ENCODE data around the gene ADPRHL1.
A peak's percentile ranks its signal among the peaks of the same experiment; 100 is the strongest.
"Not testable (repeated sequence)": the region's sequence is repeated elsewhere in the genome, so short reads cannot be mapped to it uniquely, and the experiment has no call there.

Gene ADPRHL1

GRCh38 chr13:113393226-113393562 is 60.1 kb downstream of the ADPRHL1 start:
- Histone ChIP-seq H3K36me3 (ENCODE audit: insufficient read depth, low read length) (no peaks in the 10 kb centered on the region), H3F3A (ENCODE audit: low read depth) (no peaks in the 10 kb centered on the region), H4K20me1 (ENCODE audit: insufficient read depth, low read length, poor library complexity, severe bottlenecking) (no peaks in the 10 kb centered on the region), H2AFZ (ENCODE audit: low read length) (peak overlapping the region; percentile 74), H3K4me1 (ENCODE audit: insufficient read depth, low read length, poor library complexity, severe bottlenecking) (no peaks in the 10 kb centered on the region), H3K9me2 (replicated peaks; ENCODE audit: low read depth, low read length) (no peaks in the 10 kb centered on the region), H3K4me3 (ENCODE audit: low read length, poor library complexity, severe bottlenecking) (peak overlapping the region; percentile 85), H3K27me3 (ENCODE audit: insufficient read depth, low read length, poor library complexity, severe bottlenecking) (no peaks in the 10 kb centered on the region), H3K79me2 (ENCODE audit: insufficient read depth, low read length) (peaks cover 9% of the 10 kb centered on the region; the same call in 1 of the 2 replicates), H3K9me3 (ENCODE audit: insufficient read depth, low read depth, low read length) (0 out of 2 replicates have a peak, but pooled peaks cover 5% of the 10 kb centered on the region), H3K9ac (ENCODE audit: low read depth, low read length, poor library complexity, severe bottlenecking) (peak overlapping the region; percentile 78), H3K4me2 (ENCODE audit: low read depth, low read length, poor library complexity, severe bottlenecking) (peak overlapping the region; percentile 93)
- TF ChIP-seq EZH2phosphoT487 (IDR thresholded peaks at IDR 0.05; ENCODE audit: borderline replicate concordance) (no peak), CTCF (conservative IDR thresholded peaks at IDR 0.05; ENCODE audit: low read length) (no peak)

GRCh38 chr13:113390874-113391497 is 62.3 kb downstream of the ADPRHL1 start:
- Histone ChIP-seq H3K4me2 (ENCODE audit: low read depth, low read length, poor library complexity, severe bottlenecking) (no peak overlapping the region), H3K79me2 (ENCODE audit: insufficient read depth, low read length) (peaks cover 9% of the 10 kb centered on the region; the same call in 1 of the 2 replicates)

GRCh38 chr13:113389586-113389985 is 63.7 kb downstream of the ADPRHL1 start:
- not testable (repeated sequence) for H3K36me3 ChIP-seq (ENCODE audit: insufficient read depth, low read length); H2AFZ ChIP-seq (ENCODE audit: low read length); H3F3A ChIP-seq (ENCODE audit: low read depth); H3K4me3 ChIP-seq (ENCODE audit: low read length, poor library complexity, severe bottlenecking); H4K20me1 ChIP-seq (ENCODE audit: insufficient read depth, low read length, poor library complexity, severe bottlenecking); H3K9me2 ChIP-seq (replicated peaks; ENCODE audit: low read depth, low read length); H3K9ac ChIP-seq (ENCODE audit: low read depth, low read length, poor library complexity, severe bottlenecking); H3K4me1 ChIP-seq (ENCODE audit: insufficient read depth, low read length, poor library complexity, severe bottlenecking); H3K9me3 ChIP-seq (ENCODE audit: insufficient read depth, low read depth, low read length); H3K4me2 ChIP-seq (ENCODE audit: low read depth, low read length, poor library complexity, severe bottlenecking); H3K27me3 ChIP-seq (ENCODE audit: insufficient read depth, low read length, poor library complexity, severe bottlenecking); H3K79me2 ChIP-seq (ENCODE audit: insufficient read depth, low read length)

More at GRCh38 chr13:113390874-113391497, 62.3 kb downstream of the ADPRHL1 start:
- Histone ChIP-seq H3K27me3 (ENCODE audit: insufficient read depth, low read length, poor library complexity, severe bottlenecking) (no peaks in the 10 kb centered on the region), H3K36me3 (ENCODE audit: insufficient read depth, low read length) (no peaks in the 10 kb centered on the region), H3K9me3 (ENCODE audit: insufficient read depth, low read depth, low read length) (peaks cover 5% of the 10 kb centered on the region; the same call in 1 of the 2 replicates), H3K4me3 (ENCODE audit: low read length, poor library complexity, severe bottlenecking) (no peak overlapping the region), H3K9ac (ENCODE audit: low read depth, low read length, poor library complexity, severe bottlenecking) (no peak overlapping the region), H3K4me1 (ENCODE audit: insufficient read depth, low read length, poor library complexity, severe bottlenecking) (no peaks in the 10 kb centered on the region), H4K20me1 (ENCODE audit: insufficient read depth, low read length, poor library complexity, severe bottlenecking) (no peaks in the 10 kb centered on the region), H2AFZ (ENCODE audit: low read length) (no peak overlapping the region), H3F3A (ENCODE audit: low read depth) (no peaks in the 10 kb centered on the region), H3K9me2 (replicated peaks; ENCODE audit: low read depth, low read length) (no peaks in the 10 kb centered on the region)
- no peak for TF ChIP-seq EZH2phosphoT487 (IDR thresholded peaks at IDR 0.05; ENCODE audit: borderline replicate concordance)
- TF ChIP-seq CTCF (conservative IDR thresholded peaks at IDR 0.05; ENCODE audit: low read length): no peak

- Histone ChIP-seq H3K36me3 (ENCODE audit: insufficient read depth, low read length) (no peaks in the 10 kb centered on the region), H3F3A (ENCODE audit: low read depth) (no peaks in the 10 kb centered on the region), H3K9ac (ENCODE audit: low read depth, low read length, poor library complexity, severe bottlenecking) (no peak overlapping the region), H2AFZ (ENCODE audit: low read length) (no peak overlapping the region), H3K9me3 (ENCODE audit: insufficient read depth, low read depth, low read length) (peaks cover 5% of the 10 kb centered on the region; the same call in 1 of the 2 replicates), H3K4me1 (ENCODE audit: insufficient read depth, low read length, poor library complexity, severe bottlenecking) (no peaks in the 10 kb centered on the region), H3K4me2 (ENCODE audit: low read depth, low read length, poor library complexity, severe bottlenecking) (no peak overlapping the region), H4K20me1 (ENCODE audit: insufficient read depth, low read length, poor library complexity, severe bottlenecking) (no peaks in the 10 kb centered on the region), H3K27me3 (ENCODE audit: insufficient read depth, low read length, poor library complexity, severe bottlenecking) (no peaks in the 10 kb centered on the region), H3K4me3 (ENCODE audit: low read length, poor library complexity, severe bottlenecking) (no peak overlapping the region), H3K9me2 (replicated peaks; ENCODE audit: low read depth, low read length) (no peaks in the 10 kb centered on the region), H3K79me2 (ENCODE audit: insufficient read depth, low read length) (no peaks in the 10 kb centered on the region)
- TF ChIP-seq EZH2phosphoT487 (IDR thresholded peaks at IDR 0.05; ENCODE audit: borderline replicate concordance) (no peak), CTCF (conservative IDR thresholded peaks at IDR 0.05; ENCODE audit: low read length) (no peak)
Observed at GRCh38 chr13:113387396-113387795, 65.9 kb downstream of the ADPRHL1 start.

Measured in Loucy (cell line).